Lower leg skin (tissue), 3 donors: ENCODE data around the gene PAX4.

Experiments
- POLR2A ChIP-seq, 2 donors: fragments of 450-650 bp; IDR thresholded peaks; one replicate each; pipeline ENCODE4 v1.6.1; 2016 to 2017; ENCODE audit warnings: antibody characterized with exemption in 2 of 2, mild to moderate bottlenecking in 1 of 2, moderate library complexity in 1 of 2
- TF ChIP-seq, protein P1 (sequence below), 3 donors: fragments of 450-650 bp; IDR thresholded peaks; one replicate each; pipeline ENCODE4 v1.5.1; 2016; ENCODE audit warnings: antibody characterized with exemption in 3 of 3, mild to moderate bottlenecking in 3 of 3, moderate library complexity in 2 of 3

DNA sequence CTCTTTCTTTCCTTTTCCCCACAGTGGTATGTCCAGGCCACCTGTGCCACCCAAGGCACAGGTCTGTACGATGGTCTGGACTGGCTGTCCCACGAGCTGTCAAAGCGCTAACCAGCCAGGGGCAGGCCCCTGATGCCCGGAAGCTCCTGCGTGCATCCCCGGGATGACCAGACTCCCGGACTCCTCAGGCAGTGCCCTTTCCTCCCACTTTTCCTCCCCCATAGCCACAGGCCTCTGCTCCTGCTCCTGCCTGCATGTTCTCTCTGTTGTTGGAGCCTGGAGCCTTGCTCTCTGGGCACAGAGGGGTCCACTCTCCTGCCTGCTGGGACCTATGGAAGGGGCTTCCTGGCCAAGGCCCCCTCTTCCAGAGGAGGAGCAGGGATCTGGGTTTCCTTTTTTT lies 26.8 kb downstream of the PAX4 start:
- TF ChIP-seq POLR2A (IDR thresholded peaks at IDR 0.05), result no peak
- TF ChIP-seq, protein P1, sequence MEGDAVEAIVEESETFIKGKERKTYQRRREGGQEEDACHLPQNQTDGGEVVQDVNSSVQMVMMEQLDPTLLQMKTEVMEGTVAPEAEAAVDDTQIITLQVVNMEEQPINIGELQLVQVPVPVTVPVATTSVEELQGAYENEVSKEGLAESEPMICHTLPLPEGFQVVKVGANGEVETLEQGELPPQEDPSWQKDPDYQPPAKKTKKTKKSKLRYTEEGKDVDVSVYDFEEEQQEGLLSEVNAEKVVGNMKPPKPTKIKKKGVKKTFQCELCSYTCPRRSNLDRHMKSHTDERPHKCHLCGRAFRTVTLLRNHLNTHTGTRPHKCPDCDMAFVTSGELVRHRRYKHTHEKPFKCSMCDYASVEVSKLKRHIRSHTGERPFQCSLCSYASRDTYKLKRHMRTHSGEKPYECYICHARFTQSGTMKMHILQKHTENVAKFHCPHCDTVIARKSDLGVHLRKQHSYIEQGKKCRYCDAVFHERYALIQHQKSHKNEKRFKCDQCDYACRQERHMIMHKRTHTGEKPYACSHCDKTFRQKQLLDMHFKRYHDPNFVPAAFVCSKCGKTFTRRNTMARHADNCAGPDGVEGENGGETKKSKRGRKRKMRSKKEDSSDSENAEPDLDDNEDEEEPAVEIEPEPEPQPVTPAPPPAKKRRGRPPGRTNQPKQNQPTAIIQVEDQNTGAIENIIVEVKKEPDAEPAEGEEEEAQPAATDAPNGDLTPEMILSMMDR (IDR thresholded peaks at IDR 0.05), result no peak
